Mononuclear cell (primary cell): ENCODE results near the gene KRTAP13-2. TPM values are rescaled to one million over a fixed set of nuclear protein-coding genes. Genes with fewer than 3 reads are reported as not detected.

Source experiments
- H3K27me3 ChIP-seq: 2 replicates; pipeline ENCODE4 v1.6.0; 2011; ENCODE audit warnings: low read length, control low read depth; ENCODE audit not compliant: insufficient read depth
- H3K4me1 ChIP-seq: 2 replicates; pipeline ENCODE4 v1.5.1; 2011; ENCODE audit warnings: mild to moderate bottlenecking, low read length, control low read depth; ENCODE audit not compliant: insufficient read depth
- H3K4me3 ChIP-seq: 2 replicates; pipeline ENCODE4 v1.5.1; 2011; ENCODE audit warnings: mild to moderate bottlenecking, low read length, moderate library complexity
- H3K9me3 ChIP-seq: 2 replicates; pipeline ENCODE4 v1.5.1; 2011; ENCODE audit warnings: low read depth, mild to moderate bottlenecking, control low read depth, low read length
- total RNA-seq: library from RNA; depleted of rRNA; stranded (reverse); fragments of >200 nt; gene quantifications from one replicate; pipeline ENCODE4 v1.2.3, GENCODE V29; 2012

The KRTAP13-2 gene, protein sequence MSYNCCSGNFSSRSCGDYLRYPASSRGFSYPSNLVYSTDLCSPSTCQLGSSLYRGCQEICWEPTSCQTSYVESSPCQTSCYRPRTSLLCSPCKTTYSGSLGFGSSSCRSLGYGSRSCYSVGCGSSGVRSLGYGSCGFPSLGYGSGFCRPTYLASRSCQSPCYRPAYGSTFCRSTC
- total RNA-seq, result not detected

DNA sequence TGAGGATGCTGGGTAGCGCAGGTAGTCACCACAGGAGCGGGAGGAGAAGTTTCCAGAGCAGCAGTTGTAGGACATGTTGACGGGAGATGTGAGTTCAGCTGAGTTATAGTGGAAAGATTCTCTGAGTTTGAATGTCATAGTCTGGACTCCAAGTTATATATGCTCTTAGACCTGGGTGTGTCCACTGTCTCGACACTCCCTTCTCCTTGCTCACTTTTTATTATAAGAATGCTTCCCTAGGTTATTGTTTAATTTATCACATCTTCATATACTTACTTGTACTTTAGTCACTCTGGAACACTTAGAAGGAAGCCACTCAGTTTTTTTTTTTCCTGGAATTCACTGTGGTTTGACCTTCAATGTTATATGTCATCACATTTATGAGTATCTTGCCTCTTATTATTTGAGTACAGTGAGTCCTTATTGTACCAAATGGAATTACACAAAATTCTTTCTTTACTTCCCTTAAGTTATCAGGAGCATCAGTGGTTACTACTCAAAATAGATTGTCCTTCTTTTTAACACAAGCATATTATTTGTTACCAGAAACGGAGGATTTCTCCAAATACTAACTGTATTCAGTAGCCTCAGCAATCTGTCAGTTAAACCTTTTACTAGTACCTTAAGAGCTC, at the start of gene KRTAP13-2:
KRTAP13-2 (minus strand) TSS at position 133 of the 632 bp plus-strand sequence; CDS start at position 75, 58 bp downstream.
- Histone ChIP-seq H3K4me3 (no peak within 1 kb of the TSS), H3K9me3 (no peaks in the 10 kb centered on the region), H3K27me3 (no peaks in the 10 kb centered on the region), H3K4me1 (no peaks in the 10 kb centered on the region)

DNA sequence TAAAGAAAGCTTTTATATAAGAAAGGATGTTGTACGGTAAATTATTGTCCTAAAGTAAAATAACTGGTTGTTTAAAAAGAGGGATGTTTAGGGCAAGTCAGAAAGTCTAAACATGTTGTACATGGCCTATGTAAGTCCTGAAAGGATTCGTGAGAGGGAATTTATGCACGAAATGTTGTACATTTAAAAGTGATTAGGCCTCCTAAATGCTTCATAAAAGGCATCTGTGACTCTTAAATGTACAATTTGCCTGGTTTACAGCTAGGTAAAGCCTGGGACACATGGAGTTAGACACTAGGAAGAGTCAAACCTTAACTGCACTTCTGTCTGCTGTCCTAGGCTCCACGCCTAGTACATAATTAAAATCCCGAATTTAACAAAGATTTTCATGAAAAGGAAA, 43.9 kb upstream of the KRTAP13-2 start:
- H3K4me1 ChIP-seq, result no peaks in the 10 kb centered on the region
- H3K27me3 ChIP-seq, result no peaks in the 10 kb centered on the region
- no peaks in the 10 kb centered on the region for H3K9me3 ChIP-seq
- H3K4me3 ChIP-seq, result no peak overlapping the region

DNA sequence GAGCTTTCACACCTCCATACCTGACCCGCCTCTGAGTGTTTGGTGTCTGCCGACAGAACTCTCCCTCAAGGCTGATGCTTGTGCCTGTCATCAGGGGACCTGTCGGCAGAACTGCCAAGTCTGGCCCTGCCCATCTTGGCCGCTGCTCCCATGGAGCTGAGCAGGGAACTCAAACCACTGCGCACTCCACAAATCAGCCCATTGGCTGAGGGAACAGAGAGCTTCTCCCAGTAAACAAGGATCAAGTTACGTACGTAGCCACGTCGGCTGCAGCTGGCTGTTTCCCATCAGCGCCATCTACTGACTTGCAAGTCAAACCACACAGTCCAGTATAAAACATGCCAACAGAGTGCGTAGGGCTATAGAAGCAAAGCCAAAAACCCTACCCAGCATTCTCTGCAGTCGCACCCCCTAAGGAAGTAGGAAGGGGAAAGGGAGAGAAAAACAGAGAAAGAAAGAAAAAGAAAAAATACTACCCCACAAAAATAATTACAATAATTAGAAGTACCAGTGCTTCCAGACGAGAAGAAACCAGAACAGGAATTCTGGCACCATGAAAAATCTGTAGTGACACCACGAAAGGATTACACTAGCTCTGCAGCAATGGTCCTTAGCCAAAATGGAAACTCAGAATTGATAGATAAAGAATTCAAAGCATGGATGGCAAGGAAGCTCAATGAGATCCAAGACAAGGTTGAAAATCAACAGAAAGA, 36.9 kb upstream of the KRTAP13-2 start:
- Histone ChIP-seq H3K9me3 (no peaks in the 10 kb centered on the region), H3K27me3 (peaks cover 4% of the 10 kb centered on the region), H3K4me3 (no peak overlapping the region), H3K4me1 (no peaks in the 10 kb centered on the region)

DNA sequence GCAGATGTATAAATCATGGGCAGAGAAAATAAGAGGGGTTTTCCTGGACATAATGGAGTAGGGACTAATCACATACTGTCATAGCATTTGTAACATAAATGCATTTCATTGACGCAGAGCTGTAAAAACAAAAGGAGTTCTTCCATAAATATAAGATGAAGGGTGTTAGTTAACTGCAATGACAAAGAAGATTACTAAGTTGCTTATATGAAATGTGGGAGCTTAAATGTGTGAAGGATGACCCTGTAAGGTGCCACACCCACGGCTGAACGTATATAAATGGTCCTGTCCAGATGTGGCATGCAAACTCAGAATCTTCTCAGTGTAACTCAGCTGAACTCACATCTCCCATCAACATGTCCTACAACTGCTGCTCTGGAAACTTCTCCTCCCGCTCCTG, 23.7 kb upstream of the KRTAP13-2 start, which contains the start of gene KRTAP13-1:
KRTAP13-1 (plus strand) TSS at position 301 of the 400 bp plus-strand sequence; CDS start at position 357, 56 bp downstream.
- no peak within 1 kb of the TSS for H3K4me3 ChIP-seq
- no peaks in the 10 kb centered on the region for H3K27me3 ChIP-seq
- no peaks in the 10 kb centered on the region for H3K9me3 ChIP-seq
- H3K4me1 ChIP-seq, result no peaks in the 10 kb centered on the region

DNA sequence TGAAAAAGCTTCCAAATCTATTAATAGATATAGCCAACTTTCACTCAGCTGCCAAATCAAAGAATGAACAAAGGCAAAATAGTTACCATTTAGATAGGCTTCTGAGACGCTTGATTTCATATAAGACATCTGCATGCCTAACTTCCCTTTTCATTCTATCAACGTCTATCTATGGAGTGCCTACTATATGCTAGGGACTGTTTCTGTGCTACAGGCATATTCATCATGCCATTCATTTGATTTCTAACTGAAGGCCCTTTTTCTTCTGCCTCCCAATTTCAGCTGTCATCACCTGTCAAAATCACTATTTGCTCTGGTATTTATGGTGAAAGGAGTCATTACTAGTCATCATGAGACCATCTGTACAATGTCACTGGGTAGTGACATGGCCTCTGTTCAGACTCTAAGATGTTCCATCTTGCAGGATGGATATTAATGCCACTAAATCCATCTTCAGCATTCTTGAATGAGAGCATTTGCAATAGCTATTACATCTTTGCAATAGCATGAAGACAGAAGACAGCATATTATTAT, 19.5 kb upstream of the KRTAP13-2 start:
- H3K9me3 ChIP-seq, result no peaks in the 10 kb centered on the region
- no peak overlapping the region for H3K4me3 ChIP-seq
- H3K4me1 ChIP-seq, result no peaks in the 10 kb centered on the region
- H3K27me3 ChIP-seq, result no peaks in the 10 kb centered on the region

DNA sequence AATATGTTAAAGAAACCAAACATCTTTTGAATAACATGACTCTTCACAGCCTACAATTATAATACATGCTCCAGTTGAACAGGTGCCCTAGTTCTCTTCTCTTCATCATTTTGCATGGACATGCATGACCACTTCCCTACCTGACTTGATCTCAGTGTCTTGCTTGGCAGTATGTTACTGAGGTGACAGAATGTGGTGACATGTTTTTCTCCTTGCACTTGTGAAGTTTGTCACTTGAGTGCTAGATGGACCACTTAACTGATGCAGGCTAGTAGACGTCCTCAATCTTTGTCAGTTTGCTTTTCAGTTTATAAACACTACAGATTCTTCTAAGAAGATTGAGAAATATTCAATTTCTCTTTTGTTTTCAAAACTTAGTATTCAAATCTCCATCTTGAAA, 10.1 kb upstream of the KRTAP13-2 start:
- Histone ChIP-seq H3K4me3 (no peak overlapping the region), H3K27me3 (no peaks in the 10 kb centered on the region), H3K9me3 (no peaks in the 10 kb centered on the region), H3K4me1 (no peaks in the 10 kb centered on the region)

DNA sequence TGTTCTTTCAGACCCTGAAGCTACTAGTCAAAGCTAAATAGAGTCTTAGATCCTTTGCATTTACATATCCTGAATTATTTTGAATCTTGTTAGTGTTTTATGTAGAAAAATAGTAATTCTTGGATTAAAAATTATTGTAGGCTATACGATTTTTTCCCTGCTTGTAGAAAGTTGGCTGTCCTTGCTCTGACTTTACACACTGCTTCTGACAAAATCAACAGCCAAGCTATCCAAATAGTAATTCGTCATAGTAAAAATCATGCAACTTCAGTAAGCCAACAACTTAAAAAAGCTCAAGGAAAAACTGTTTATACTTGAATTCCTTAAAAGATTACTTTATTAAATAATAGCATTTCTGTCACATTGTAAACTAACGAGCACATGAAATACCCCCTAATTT, 16.2 kb downstream of the KRTAP13-2 start:
- H3K27me3 ChIP-seq, result no peaks in the 10 kb centered on the region
- no peaks in the 10 kb centered on the region for H3K4me1 ChIP-seq
- no peak overlapping the region for H3K4me3 ChIP-seq
- no peaks in the 10 kb centered on the region for H3K9me3 ChIP-seq

DNA sequence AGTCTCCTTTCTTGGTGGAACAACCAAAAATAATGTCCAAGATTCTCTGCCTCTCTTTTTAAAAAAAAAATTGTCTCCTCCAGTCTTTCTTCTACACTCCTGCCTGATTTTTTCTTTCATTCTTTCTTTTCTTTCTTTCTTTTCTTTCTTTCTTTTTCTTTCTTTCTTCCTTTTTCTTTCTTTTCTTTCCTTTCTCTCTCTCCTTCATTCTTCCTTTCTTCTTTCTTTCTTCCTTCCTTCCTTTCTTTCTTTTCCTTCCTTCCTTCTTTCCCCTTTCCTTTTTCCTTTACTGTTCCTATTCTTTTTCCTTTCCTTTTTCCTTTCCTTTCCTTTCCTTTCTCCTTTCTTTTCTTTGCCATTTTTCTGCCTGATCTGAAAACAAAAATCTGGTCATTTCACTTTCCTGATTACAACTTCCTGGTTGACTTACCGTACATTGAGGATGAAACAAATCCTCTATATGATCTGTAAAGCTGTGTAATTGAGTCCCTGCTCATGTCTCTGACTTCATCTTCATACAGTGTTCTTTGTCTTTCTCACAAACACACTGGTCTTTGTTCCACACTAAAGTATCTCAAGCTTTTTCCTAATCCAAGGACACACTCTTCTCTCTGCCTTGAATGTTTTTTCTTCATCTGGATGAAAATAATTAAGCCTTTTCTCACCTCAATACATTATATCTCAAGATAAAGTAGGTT, 17.6 kb downstream of the KRTAP13-2 start:
- H3K9me3 ChIP-seq, result no peaks in the 10 kb centered on the region
- H3K27me3 ChIP-seq, result no peaks in the 10 kb centered on the region
- H3K4me3 ChIP-seq, result no peak overlapping the region
- no peaks in the 10 kb centered on the region for H3K4me1 ChIP-seq

DNA sequence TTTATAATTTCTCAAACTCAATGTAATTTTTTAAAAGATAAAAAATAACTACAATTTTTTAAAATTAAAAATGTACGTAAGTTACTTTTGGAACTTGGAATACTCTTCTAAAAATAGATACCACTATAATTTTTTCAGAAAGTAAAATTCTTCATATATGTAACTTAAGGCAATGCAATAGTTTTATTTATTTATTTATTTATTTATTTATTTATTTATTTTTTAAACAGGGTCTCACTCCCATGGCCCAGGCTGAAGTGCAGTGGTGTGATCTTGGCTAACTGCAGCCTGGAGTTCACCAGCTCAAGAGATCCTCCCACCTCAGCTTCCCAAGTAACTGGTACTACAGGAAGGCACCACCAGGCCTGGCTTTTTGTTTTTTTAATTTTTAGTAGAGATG, 20.5 kb downstream of the KRTAP13-2 start:
- Histone ChIP-seq H3K27me3 (no peaks in the 10 kb centered on the region), H3K4me1 (no peaks in the 10 kb centered on the region), H3K4me3 (no peak overlapping the region), H3K9me3 (no peaks in the 10 kb centered on the region)

DNA sequence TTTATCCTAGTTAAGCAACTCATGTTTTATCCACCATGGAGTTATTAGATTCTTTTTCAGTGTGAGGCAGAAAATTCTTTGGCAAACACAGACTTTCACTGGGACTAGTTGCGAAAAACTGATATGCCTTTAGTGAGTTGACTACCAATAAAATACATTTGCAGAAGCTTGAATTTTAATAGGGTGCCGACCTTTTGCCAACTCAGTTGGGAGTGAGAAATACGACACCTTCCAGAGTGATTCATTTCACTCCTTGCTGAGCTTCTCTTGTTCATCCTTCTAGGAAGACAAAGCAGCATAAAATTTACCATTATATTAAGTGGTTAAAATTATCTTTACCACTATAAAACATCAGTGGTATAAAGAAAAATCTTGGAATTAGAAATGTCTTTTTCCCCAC, 22.5 kb downstream of the KRTAP13-2 start:
- Histone ChIP-seq H3K9me3 (no peaks in the 10 kb centered on the region), H3K4me3 (no peak overlapping the region), H3K4me1 (no peaks in the 10 kb centered on the region), H3K27me3 (no peaks in the 10 kb centered on the region)

DNA sequence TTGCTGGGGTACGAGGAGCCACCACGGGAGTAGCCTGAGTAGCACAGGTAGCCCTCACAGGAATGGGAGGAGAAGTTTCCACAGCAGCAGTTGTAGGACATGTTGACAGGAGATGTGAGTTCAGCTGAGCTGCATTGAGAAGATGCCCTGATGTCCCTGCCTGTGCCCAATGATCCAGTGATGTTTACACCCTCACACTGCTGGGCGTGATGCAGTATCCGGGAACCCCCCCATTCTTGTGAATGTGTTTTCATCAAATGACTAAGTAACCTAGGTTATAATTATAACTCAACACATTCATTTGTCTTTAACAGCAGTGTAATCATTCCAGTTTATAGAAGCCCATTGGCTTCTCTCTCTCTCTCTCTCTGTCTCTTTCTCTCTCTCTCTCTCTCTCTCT, 23.6 kb downstream of the KRTAP13-2 start, which contains the start of gene KRTAP23-1:
KRTAP23-1 (minus strand) TSS at position 101 of the 400 bp plus-strand sequence; CDS start at position 101, 0 bp downstream.
- H3K27me3 ChIP-seq, result no peaks in the 10 kb centered on the region
- no peaks in the 10 kb centered on the region for H3K9me3 ChIP-seq
- H3K4me1 ChIP-seq, result no peaks in the 10 kb centered on the region
- no peak within 1 kb of the TSS for H3K4me3 ChIP-seq

DNA sequence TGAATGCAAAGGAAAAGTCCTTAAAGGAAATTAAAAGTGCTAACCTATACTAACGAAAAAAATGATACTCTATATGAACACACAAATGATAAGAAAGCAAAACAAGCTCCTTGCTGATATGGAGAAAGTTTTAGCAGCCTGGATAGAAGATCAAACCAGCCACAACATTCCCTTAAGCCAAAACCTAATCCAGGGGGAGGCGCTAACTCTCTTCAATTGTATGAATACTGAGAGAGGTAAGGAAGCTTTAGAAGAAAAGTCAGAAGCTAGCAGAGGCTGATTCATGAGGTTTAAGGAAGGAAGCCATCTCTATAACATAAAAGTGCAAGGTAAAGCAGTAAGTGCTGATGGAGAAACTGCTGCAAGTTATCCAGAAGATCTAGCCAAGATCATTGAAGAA, 27.1 kb downstream of the KRTAP13-2 start:
- H3K4me1 ChIP-seq, result no peaks in the 10 kb centered on the region
- H3K27me3 ChIP-seq, result no peaks in the 10 kb centered on the region
- no peak overlapping the region for H3K4me3 ChIP-seq
- H3K9me3 ChIP-seq, result no peaks in the 10 kb centered on the region

DNA sequence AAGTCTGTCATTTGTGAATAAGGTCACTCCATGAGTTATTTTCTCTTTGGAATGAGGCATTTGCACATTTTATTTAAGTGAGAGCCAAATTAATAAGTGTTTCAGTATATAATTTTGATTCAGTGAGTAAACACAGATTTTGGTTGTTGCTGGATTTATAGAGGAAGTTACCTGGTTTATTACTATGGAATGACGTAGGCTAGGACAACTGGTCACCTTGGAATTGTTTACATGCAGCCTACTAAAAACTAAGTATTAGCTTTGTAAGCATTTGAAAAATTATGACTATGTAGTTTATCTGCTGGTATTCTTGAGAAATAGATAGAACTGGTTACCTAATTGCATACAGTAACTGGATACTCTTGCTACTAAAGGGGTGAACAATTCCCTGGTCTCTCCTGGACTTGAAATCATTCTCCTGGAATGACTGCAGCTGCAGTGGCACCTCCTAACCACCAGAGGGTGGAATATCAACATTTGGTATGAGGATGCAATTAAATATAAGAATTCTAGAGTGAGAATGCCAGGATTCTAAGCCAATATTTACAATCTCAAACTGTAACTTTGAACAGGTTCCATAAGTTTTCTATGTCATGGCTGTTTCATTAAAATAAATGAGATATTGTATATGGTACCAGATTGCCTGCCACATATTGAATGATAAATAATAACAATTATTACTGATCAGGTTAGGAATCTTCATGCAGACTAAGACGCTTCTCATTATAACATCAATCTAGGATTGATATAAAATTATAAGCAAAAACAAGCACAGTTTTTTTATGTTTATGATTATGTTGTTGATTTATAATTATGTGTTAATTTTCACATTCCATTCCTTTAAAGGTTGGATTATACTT, 31.1 kb downstream of the KRTAP13-2 start:
- H3K4me1 ChIP-seq, result no peaks in the 10 kb centered on the region
- no peaks in the 10 kb centered on the region for H3K27me3 ChIP-seq
- no peaks in the 10 kb centered on the region for H3K9me3 ChIP-seq
- no peak overlapping the region for H3K4me3 ChIP-seq

DNA sequence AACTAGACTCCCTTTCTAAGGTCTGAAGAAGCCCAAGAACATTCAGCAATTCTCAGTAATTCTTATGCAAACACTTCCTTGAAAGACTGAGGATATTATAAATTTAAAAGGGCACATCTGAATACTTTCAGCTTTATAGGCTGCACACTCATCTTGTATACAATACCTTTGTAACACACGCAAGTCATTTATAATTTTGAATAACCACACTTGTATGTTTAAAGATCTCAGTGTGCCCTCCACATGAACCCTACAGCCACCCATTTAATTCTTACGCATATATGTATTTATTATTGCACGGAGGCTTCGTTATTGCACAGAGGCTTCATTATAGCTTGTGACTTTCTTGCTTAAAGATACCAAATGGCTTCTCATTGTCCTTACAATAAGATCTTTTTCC, 33.4 kb downstream of the KRTAP13-2 start:
- Histone ChIP-seq H3K27me3 (no peaks in the 10 kb centered on the region), H3K4me3 (no peak overlapping the region), H3K4me1 (no peaks in the 10 kb centered on the region), H3K9me3 (no peaks in the 10 kb centered on the region)
